ENCODE results near the gene C6orf132.

C6orf132 gene

GRCh38 chr6:42083530-42083929 is 58.9 kb downstream of the C6orf132 start:
- no peak for DNase-seq (ENCODE audit: low read depth, low spot score)

GRCh38 chr6:42079941-42080464 is 62.4 kb downstream of the C6orf132 start:
- no peak for DNase-seq (ENCODE audit: low read depth, low spot score)

- no peak for DNase-seq (ENCODE audit: low read depth, low spot score)
Measured at GRCh38 chr6:42078386-42078785, 64.0 kb downstream of the C6orf132 start.

- peak; percentile 86 for DNase-seq (ENCODE audit: low read depth, low spot score)
Measured at GRCh38 chr6:42075159-42075838, 67.1 kb downstream of the C6orf132 start.

GRCh38 chr6:42073287-42073686 is 69.1 kb downstream of the C6orf132 start:
- DNase-seq (ENCODE audit: low read depth, low spot score): no peak

- DNase-seq (ENCODE audit: low read depth, low spot score): no peak
Measured at GRCh38 chr6:42071881-42072583, 70.4 kb downstream of the C6orf132 start.

GRCh38 chr6:42068872-42069522 is 73.4 kb downstream of the C6orf132 start:
- no peak for DNase-seq (ENCODE audit: low read depth, low spot score)

- no peak for DNase-seq (ENCODE audit: low read depth, low spot score)
Measured at GRCh38 chr6:42068173-42068572, 74.2 kb downstream of the C6orf132 start.

- DNase-seq (ENCODE audit: low read depth, low spot score): no peak
Measured at GRCh38 chr6:42066156-42066675, 76.2 kb downstream of the C6orf132 start.

GRCh38 chr6:42059743-42060142 is 82.7 kb downstream of the C6orf132 start:
- no peak for DNase-seq (ENCODE audit: low read depth, low spot score)

- DNase-seq (ENCODE audit: low read depth, low spot score): no peak
Measured at GRCh38 chr6:42053601-42054000, 88.8 kb downstream of the C6orf132 start.

GRCh38 chr6:42051268-42051653 is 91.2 kb downstream of the C6orf132 start:
- no peak for DNase-seq (ENCODE audit: low read depth, low spot score)

Measured in ELF-1 (cell line).